ENCODE data around the gene E2F3.

- no peak for TF ChIP-seq CTCF (IDR thresholded peaks at IDR 0.05)
- no peak for TF ChIP-seq PRRX2 (CRISPR knock-in tag; IDR thresholded peaks at IDR 0.05)
- no peak for TF ChIP-seq MXD4 (CRISPR knock-in tag; IDR thresholded peaks at IDR 0.05; ENCODE audit: borderline replicate concordance)
- no peak for TF ChIP-seq STAT6 (CRISPR knock-in tag; conservative IDR thresholded peaks at IDR 0.05; ENCODE audit: low read depth)
- no peak for TF ChIP-seq ARID4B (CRISPR knock-in tag; IDR thresholded peaks at IDR 0.05; ENCODE audit: borderline replicate concordance)
- no peak for TF ChIP-seq PREB (CRISPR knock-in tag; IDR thresholded peaks at IDR 0.05; ENCODE audit: borderline replicate concordance)
- no peak for TF ChIP-seq NR3C1 (CRISPR knock-in tag; conservative IDR thresholded peaks at IDR 0.05; ENCODE audit: low read depth)
- no peak for TF ChIP-seq FOXK1 (CRISPR knock-in tag; IDR thresholded peaks at IDR 0.05)
- no peak for TF ChIP-seq TEAD4 (CRISPR knock-in tag; IDR thresholded peaks at IDR 0.05)
- no peak for TF ChIP-seq MAX (CRISPR knock-in tag; IDR thresholded peaks at IDR 0.05)
- TF ChIP-seq IRF2 (CRISPR knock-in tag; IDR thresholded peaks at IDR 0.05; ENCODE audit: borderline replicate concordance, low read depth) = no peak
Observed at GRCh38 chr6:20487669-20488375, 86.1 kb downstream of the E2F3 start.

Measured in WTC11 (cell line).